ENCODE measurements around the gene MOCS1.

GRCh38 chr6:39933669-39934130 lies 562 bp downstream of the MOCS1 start:
- TF ChIP-seq REST (IDR thresholded peaks at IDR 0.05; ENCODE audit: insufficient read depth in 1 of 2, low read depth in 2 of 2, low read length in 2 of 2): no peak
- TF ChIP-seq POLR2AphosphoS5 (IDR thresholded peaks at IDR 0.05; ENCODE audit: low read depth, low read length): no peak
- no peak for TF ChIP-seq TAF1 (IDR thresholded peaks at IDR 0.05; ENCODE audit: borderline replicate concordance, insufficient read depth, low read length)
- no peak for TF ChIP-seq SIN3A (IDR thresholded peaks at IDR 0.05; ENCODE audit: borderline replicate concordance, insufficient read depth, low read length)
